ENCODE data around the gene CES1.

Gene CES1

DNA sequence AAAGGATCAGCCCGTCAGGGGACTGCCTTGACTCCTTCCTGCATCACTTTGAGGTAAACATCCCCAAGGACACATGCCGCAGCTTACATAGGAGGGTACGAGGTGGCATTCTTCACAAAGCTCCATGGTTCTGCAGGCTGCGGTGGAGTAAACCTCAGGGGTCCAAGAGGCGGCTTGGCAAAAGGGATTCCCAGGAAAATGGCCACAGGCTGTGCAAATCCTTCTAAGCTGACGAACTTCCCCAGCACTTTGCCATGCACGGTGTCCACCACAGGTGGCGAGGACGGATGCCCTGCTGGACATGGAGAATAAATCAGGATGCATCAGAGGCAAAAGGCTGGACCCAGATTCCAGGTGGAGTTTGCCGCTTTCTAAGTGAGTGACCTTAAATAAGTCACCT is 4.2 kb downstream of the CES1 start:
- Histone ChIP-seq H3K36me3 (ENCODE audit: insufficient read depth, low read length) (no peaks in the 10 kb centered on the region), H3K4me3 (ENCODE audit: low read depth, low read length, poor library complexity, severe bottlenecking) (no peak overlapping the region), H3K27me3 (ENCODE audit: insufficient read depth, low read length) (no peaks in the 10 kb centered on the region), H3K4me2 (ENCODE audit: low read length) (no peak overlapping the region), H3K9me2 (ENCODE audit: low read depth, low read length) (no peaks in the 10 kb centered on the region), H3F3A (ENCODE audit: insufficient read depth, low read length) (no peaks in the 10 kb centered on the region), H4K20me1 (ENCODE audit: insufficient read depth, low read length) (no peaks in the 10 kb centered on the region), H3K4me1 (ENCODE audit: insufficient read depth, low read length, severe bottlenecking) (no peaks in the 10 kb centered on the region), H3K9ac (ENCODE audit: low read length) (no peak overlapping the region), H3K79me2 (ENCODE audit: insufficient read depth, low read length) (no peaks in the 10 kb centered on the region), H3K27ac (ENCODE audit: low read depth, low read length, poor library complexity, severe bottlenecking) (no peak overlapping the region), H2AFZ (ENCODE audit: low read length) (no peak overlapping the region), H3K9me3 (ENCODE audit: low read length) (no peaks in the 10 kb centered on the region)
- TF ChIP-seq EZH2 (IDR thresholded peaks at IDR 0.05; ENCODE audit: borderline replicate concordance, low read length) = no peak

DNA sequence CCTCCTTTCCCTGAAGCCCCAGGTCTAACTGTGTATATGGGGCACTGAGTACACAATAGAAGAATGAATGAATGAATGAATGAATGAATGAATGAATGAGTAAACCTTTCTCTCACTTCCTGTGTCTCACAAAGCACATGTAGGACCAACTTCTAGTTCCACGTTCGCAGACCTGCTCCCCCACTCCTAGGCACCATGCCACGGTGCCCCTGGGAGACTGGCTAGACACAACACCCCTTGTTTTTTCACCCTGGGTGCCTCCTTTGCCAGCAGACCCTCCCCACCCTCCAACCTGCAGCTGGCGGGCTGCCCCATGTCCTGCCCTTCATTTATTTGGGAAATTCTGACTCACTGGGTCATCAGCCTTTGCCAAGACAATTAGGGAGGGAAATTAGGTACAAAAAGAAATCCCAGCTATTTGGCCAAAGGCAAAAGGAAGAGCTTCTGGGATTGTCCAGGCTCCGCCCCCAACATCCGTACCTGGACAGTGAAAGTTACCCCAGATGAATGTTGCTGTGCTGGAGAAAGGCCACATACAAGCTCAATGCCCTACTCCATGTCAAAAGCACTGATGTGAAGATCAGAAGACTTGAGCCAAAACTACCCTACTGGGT is 7.7 kb downstream of the CES1 start:
- Histone ChIP-seq H3K79me2 (ENCODE audit: insufficient read depth, low read length) (no peaks in the 10 kb centered on the region), H3K9ac (ENCODE audit: low read length) (no peak overlapping the region)

DNA sequence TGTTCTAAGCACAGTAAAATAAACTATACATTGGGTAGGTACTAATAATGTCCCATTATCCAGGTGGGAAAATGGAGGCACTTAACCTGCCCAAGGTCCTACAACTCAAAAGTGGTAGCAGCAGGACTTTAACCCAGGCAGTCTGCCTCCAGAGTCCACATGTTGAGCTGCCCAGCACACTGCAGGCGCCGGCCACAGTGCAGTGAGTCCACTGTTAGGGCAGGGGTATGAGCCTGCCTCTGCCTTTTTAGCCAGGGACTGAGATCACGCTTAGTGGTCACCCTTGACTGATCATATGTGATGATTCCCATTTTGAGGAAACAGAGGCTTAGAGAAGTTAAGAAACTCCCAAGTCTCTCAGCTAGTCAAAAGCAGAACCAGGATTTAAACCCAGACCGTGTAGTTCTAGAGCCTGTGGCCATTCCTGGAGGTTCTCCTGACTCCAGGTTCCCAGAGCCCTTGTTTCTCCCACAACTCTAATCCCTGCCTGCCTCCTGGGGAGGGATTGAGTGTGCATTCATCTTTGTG is 8.4 kb downstream of the CES1 start:
- H3K79me2 ChIP-seq (ENCODE audit: insufficient read depth, low read length) = no peaks in the 10 kb centered on the region
- no peaks in the 10 kb centered on the region for H3K4me1 ChIP-seq (ENCODE audit: insufficient read depth, low read length, severe bottlenecking)
- H3K27me3 ChIP-seq (ENCODE audit: insufficient read depth, low read length) = no peaks in the 10 kb centered on the region
- H3K9me3 ChIP-seq (ENCODE audit: low read length) = no peaks in the 10 kb centered on the region
- no peaks in the 10 kb centered on the region for H3K36me3 ChIP-seq (ENCODE audit: insufficient read depth, low read length)
- no peak overlapping the region for H3K9ac ChIP-seq (ENCODE audit: low read length)
- TF ChIP-seq, protein P1, sequence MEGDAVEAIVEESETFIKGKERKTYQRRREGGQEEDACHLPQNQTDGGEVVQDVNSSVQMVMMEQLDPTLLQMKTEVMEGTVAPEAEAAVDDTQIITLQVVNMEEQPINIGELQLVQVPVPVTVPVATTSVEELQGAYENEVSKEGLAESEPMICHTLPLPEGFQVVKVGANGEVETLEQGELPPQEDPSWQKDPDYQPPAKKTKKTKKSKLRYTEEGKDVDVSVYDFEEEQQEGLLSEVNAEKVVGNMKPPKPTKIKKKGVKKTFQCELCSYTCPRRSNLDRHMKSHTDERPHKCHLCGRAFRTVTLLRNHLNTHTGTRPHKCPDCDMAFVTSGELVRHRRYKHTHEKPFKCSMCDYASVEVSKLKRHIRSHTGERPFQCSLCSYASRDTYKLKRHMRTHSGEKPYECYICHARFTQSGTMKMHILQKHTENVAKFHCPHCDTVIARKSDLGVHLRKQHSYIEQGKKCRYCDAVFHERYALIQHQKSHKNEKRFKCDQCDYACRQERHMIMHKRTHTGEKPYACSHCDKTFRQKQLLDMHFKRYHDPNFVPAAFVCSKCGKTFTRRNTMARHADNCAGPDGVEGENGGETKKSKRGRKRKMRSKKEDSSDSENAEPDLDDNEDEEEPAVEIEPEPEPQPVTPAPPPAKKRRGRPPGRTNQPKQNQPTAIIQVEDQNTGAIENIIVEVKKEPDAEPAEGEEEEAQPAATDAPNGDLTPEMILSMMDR (IDR thresholded peaks at IDR 0.05; ENCODE audit: low read length) = no peak
- no peak for TF ChIP-seq EZH2 (IDR thresholded peaks at IDR 0.05; ENCODE audit: borderline replicate concordance, low read length)
- no peak overlapping the region for H3K4me3 ChIP-seq (ENCODE audit: low read depth, low read length, poor library complexity, severe bottlenecking)
- H3K4me2 ChIP-seq (ENCODE audit: low read length) = no peak overlapping the region
- H3K9me2 ChIP-seq (ENCODE audit: low read depth, low read length) = no peaks in the 10 kb centered on the region
- H3K27ac ChIP-seq (ENCODE audit: low read depth, low read length, poor library complexity, severe bottlenecking) = no peak overlapping the region
- no peaks in the 10 kb centered on the region for H3F3A ChIP-seq (ENCODE audit: insufficient read depth, low read length)
- no peak overlapping the region for H2AFZ ChIP-seq (ENCODE audit: low read length)
- no peaks in the 10 kb centered on the region for H4K20me1 ChIP-seq (ENCODE audit: insufficient read depth, low read length)

More for the DNA sequence above, 7.7 kb downstream of the CES1 start:
- Histone ChIP-seq H3K4me3 (ENCODE audit: low read depth, low read length, poor library complexity, severe bottlenecking) (no peak overlapping the region), H3K27ac (ENCODE audit: low read depth, low read length, poor library complexity, severe bottlenecking) (no peak overlapping the region), H3K9me3 (ENCODE audit: low read length) (no peaks in the 10 kb centered on the region), H3K9me2 (ENCODE audit: low read depth, low read length) (no peaks in the 10 kb centered on the region), H4K20me1 (ENCODE audit: insufficient read depth, low read length) (no peaks in the 10 kb centered on the region), H2AFZ (ENCODE audit: low read length) (no peak overlapping the region), H3K27me3 (ENCODE audit: insufficient read depth, low read length) (no peaks in the 10 kb centered on the region), H3K4me1 (ENCODE audit: insufficient read depth, low read length, severe bottlenecking) (no peaks in the 10 kb centered on the region), H3K36me3 (ENCODE audit: insufficient read depth, low read length) (no peaks in the 10 kb centered on the region), H3F3A (ENCODE audit: insufficient read depth, low read length) (no peaks in the 10 kb centered on the region), H3K4me2 (ENCODE audit: low read length) (no peak overlapping the region)
- TF ChIP-seq EZH2 (IDR thresholded peaks at IDR 0.05; ENCODE audit: borderline replicate concordance, low read length) = no peak
- TF ChIP-seq, protein P1 (IDR thresholded peaks at IDR 0.05; ENCODE audit: low read length) = no peak

Measured in OCI-LY1 (cell line).